Naive thymus-derived CD4-positive, alpha-beta T cell (primary cell): ENCODE data around the gene CYP1A2. TPM values are rescaled to one million over a fixed set of nuclear protein-coding genes. Genes with fewer than 3 reads are reported as not detected.
A peak's percentile ranks its signal among the peaks of the same experiment; 100 is the strongest.

Experiments
- ATAC-seq: fragments of 150-1000 bp; cut with Tn5 transposase; 2 replicates; pipeline ENCODE4 v1.10.0; 2021; ENCODE audit warnings: mild to moderate bottlenecking, moderate library complexity
- CTCF ChIA-PET: fragments of 350-600 bp; sonication (Branson Sonifier 250); formaldehyde crosslinking; loops from one replicate; lab custom pipeline; 2021; ENCODE audit warnings: antibody characterized with exemption; lab: Charles Lee
- POLR2A ChIA-PET: fragments of 350-600 bp; sonication (Branson Sonifier 250); formaldehyde crosslinking; loops from one replicate; lab custom pipeline; 2021; ENCODE audit warnings: antibody characterized with exemption, inconsistent platforms; lab: Charles Lee
- DNase-seq, 9 donors: peaks; one replicate each; pipeline versions ENCODE4 v3.0.0 to v3.0.0-alpha.2; 2020 to 2022; ENCODE audit warnings: mixed read lengths in 1 of 9
- H3K27ac ChIP-seq: one replicate; pipeline ENCODE4 v1.7.0; 2013; ENCODE audit warnings: mild to moderate bottlenecking, low read depth, low read length, moderate library complexity
- H3K27me3 ChIP-seq, 2 donors: one replicate each; pipeline ENCODE4 v1.7.0; 2013; ENCODE audit warnings: low read length in 2 of 2, mild to moderate bottlenecking in 2 of 2, moderate library complexity in 2 of 2; ENCODE audit not compliant: control insufficient read depth in 2 of 2, insufficient read depth in 2 of 2
- H3K36me3 ChIP-seq, 3 experiments: 1 replicate in 2 of 3; 2 replicates in 1 of 3; pipeline ENCODE4 v1.7.0; 2013; ENCODE audit warnings: low read length in 3 of 3, mild to moderate bottlenecking in 3 of 3, moderate library complexity in 1 of 3; ENCODE audit not compliant: insufficient read depth in 3 of 3, control insufficient read depth in 2 of 3
- H3K4me1 ChIP-seq, 2 donors: one replicate each; pipeline ENCODE4 v1.7.0; 2013; ENCODE audit warnings: low read length in 2 of 2, mild to moderate bottlenecking in 2 of 2, moderate library complexity in 1 of 2; ENCODE audit not compliant: control insufficient read depth in 2 of 2, insufficient read depth in 2 of 2
- H3K4me3 ChIP-seq: 2 replicates; pipeline ENCODE4 v1.7.0; 2013; ENCODE audit warnings: mild to moderate bottlenecking, low read length
- H3K9me3 ChIP-seq, 3 experiments: 1 replicate in 2 of 3; 2 replicates in 1 of 3; pipeline ENCODE4 v1.7.0; 2013; ENCODE audit warnings: low read length in 3 of 3; ENCODE audit not compliant: control insufficient read depth in 2 of 3
- H3K27ac Mint-ChIP-seq, 9 donors: one replicate each; pipeline ENCODE4 v1.8.0; 2020 to 2022; ENCODE audit warnings: mixed read lengths in 9 of 9, mild to moderate bottlenecking in 8 of 9, moderate library complexity in 5 of 9, inconsistent platforms in 2 of 9
- H3K27me3 Mint-ChIP-seq, 5 donors: one replicate each; pipeline ENCODE4 v1.8.0; 2021 to 2022; ENCODE audit warnings: mixed read lengths in 5 of 5, mild to moderate bottlenecking in 1 of 5
- H3K36me3 Mint-ChIP-seq, 5 donors: one replicate each; pipeline ENCODE4 v1.8.0; 2020 to 2022; ENCODE audit warnings: mixed read lengths in 5 of 5, mild to moderate bottlenecking in 3 of 5, inconsistent platforms in 1 of 5
- H3K4me1 Mint-ChIP-seq, 7 donors: one replicate each; pipeline ENCODE4 v1.8.0; 2020 to 2022; ENCODE audit warnings: mixed read lengths in 7 of 7, mild to moderate bottlenecking in 3 of 7, inconsistent platforms in 1 of 7
- H3K4me3 Mint-ChIP-seq, 10 donors: one replicate each; pipeline ENCODE4 v1.8.0; 2020 to 2022; ENCODE audit warnings: mild to moderate bottlenecking in 10 of 10, mixed read lengths in 10 of 10, moderate library complexity in 6 of 10, inconsistent platforms in 2 of 10
- H3K9me3 Mint-ChIP-seq, 11 donors: one replicate each; pipeline ENCODE4 v1.8.0; 2020 to 2022; ENCODE audit warnings: mixed read lengths in 11 of 11, mild to moderate bottlenecking in 4 of 11, inconsistent platforms in 1 of 11, moderate library complexity in 1 of 11
- intact Hi-C, 2 donors: fragments of 100-400 bp; cut with micrococcal nuclease; formaldehyde crosslinking; loops; one replicate each; pipeline ENCODE4 v1.15.1; 2023
- polyA plus RNA-seq, 2 donors: library from polyadenylated mRNA; unstranded; fragments of 300-500 nt; fragmentation: Illumina TruSeq; gene quantifications; one replicate each; pipeline ENCODE4 v1.2.3, GENCODE V29; 2021
- total RNA-seq, 6 experiments: library from RNA in 5 of 6; stranded (reverse) in 5 of 6; gene quantifications; 1 replicate in 5 of 6; 2 replicates in 1 of 6; pipeline ENCODE4 v1.2.3 and lab custom pipeline; 2021 to 2026

Gene CYP1A2
- total and polyA plus RNA-seq, 7 experiments from 2014 or later = not detected

GRCh38 chr15:74791007-74791406 lies 42.4 kb downstream of the CYP1A2 start:
- peaks cover 86 to 97% of the 10 kb centered on the region in 2 donors for H3K4me1 ChIP-seq
- H3K27me3 ChIP-seq = no peaks in the 10 kb centered on the region
- intact Hi-C loops = no loop called here
- peaks cover 56 to 95% (median 86%) of the 10 kb centered on the region in 7 donors for H3K4me1 Mint-ChIP-seq
- no peak for ATAC-seq
- no peaks in the 10 kb centered on the region for H3K9me3 ChIP-seq
- ChIA-PET POLR2A (interaction anchor here (0.6 to 28.9 kb wide), 3 partner anchors 6 to 93 kb away, joined by 5 to 1077 read pairs (median 1077); partner anchors contain the start of gene CSK), CTCF (interaction anchor here (0.6 to 26.1 kb wide), 3 partner anchors 9 to 156 kb away, joined by 3 to 1110 read pairs (median 3); partner anchors contain the start of gene CSK)
- H3K27me3 Mint-ChIP-seq = no peaks in the 10 kb centered on the region
- DNase-seq = no peak
- no peaks in the 10 kb centered on the region for H3K36me3 ChIP-seq
- peaks cover 0 to 47% (median 6%) of the 10 kb centered on the region in 5 donors for H3K36me3 Mint-ChIP-seq
- no peak overlapping the region for H3K4me3 ChIP-seq
- H3K4me3 Mint-ChIP-seq = peak overlapping the region; percentile 69 to 97 (median 88)
- H3K27ac ChIP-seq = peak overlapping the region; percentile 92
- H3K27ac Mint-ChIP-seq = peak overlapping the region; percentile 83 to 98 (median 95)
- H3K9me3 Mint-ChIP-seq = no peaks in the 10 kb centered on the region

DNA sequence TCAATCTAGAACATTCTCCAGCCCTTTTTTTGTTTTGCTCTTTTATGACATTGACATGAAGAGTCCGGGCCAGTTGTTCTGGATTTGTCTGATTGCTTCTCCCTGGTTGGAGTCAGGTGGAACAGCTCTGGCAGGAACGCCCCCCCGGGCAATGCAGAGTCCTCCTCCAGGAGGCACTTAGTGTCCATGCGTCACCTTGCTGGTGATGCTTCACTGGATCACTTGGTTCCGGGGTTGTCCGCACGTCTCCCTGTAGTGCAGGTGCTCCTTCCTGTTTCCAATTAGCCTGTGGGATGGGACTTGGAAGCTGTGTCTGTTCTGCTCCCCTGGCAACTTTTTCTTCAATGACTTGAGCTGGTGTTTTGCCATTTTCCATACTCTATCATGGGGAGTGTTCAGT lies 43.0 kb downstream of the CYP1A2 start:
- DNase-seq (no peak), ATAC-seq (no peak)
- H3K4me1 Mint-ChIP-seq = peaks cover 61 to 95% (median 89%) of the 10 kb centered on the region in 7 donors
- Histone ChIP-seq H3K27me3 (no peaks in the 10 kb centered on the region), H3K4me1 (peaks cover 85 to 97% of the 10 kb centered on the region in 2 donors), H3K9me3 (no peaks in the 10 kb centered on the region), H3K27ac (peak overlapping the region; percentile 92), H3K36me3 (no peaks in the 10 kb centered on the region), H3K4me3 (peak overlapping the region; percentile 25)
- intact Hi-C loops = no loop called here
- no peaks in the 10 kb centered on the region for H3K27me3 Mint-ChIP-seq
- ChIA-PET CTCF (interaction anchor here (3.4 to 26.1 kb wide), 2 partner anchors 15 to 157 kb away, joined by 27 to 1110 read pairs; partner anchors contain the start of gene CSK), POLR2A (interaction anchor here (24.4 to 28.9 kb wide), 2 partner anchors 5 to 12 kb away, joined by 1077 read pairs; partner anchors contain the start of gene CSK)
- no peaks in the 10 kb centered on the region for H3K9me3 Mint-ChIP-seq
- H3K27ac Mint-ChIP-seq = peak overlapping the region; percentile 83 to 98 (median 95)
- H3K4me3 Mint-ChIP-seq = peak overlapping the region; percentile 69 to 97 (median 88)
- H3K36me3 Mint-ChIP-seq = peaks cover 0 to 46% (median 8%) of the 10 kb centered on the region in 5 donors

DNA sequence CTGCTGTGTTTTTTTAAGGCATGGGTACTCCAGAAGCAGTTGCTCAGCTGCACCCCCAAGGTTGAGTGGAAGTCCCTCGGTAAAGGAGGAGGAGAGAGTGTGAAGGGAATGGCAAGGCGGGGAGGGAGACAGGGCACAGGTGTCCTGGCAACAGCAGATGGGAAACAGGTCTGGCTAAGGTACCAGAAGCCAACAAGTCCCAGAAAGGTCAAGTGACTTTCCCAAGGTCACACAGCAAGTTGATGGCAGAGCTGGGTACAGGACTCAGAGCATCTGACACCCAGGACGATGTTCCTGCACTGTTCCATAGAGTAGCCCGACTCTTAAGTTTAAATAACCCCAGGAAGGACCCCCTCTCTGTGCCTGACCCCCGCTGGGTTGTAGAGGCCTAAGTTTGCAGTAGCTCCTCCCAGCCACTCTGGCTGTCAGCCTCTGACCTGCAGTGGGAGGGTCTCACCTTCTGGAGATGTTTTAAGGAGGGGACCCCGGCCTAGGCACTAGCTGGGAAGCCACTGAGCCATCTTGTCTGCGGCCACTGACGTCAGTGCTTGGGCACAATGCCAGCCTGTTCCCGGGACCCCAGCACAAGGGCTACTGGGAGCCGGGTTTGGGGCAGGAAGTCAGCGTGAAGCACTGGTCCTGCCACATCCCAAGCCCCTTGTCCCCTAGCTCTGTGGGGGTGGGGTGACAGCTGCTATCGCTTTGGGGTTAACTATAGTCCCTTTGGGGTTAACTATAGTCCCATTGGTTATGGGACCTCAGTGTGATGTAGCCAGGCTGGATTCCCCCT lies 43.8 kb downstream of the CYP1A2 start:
- H3K27me3 ChIP-seq = no peaks in the 10 kb centered on the region
- peak overlapping the region; percentile 92 for H3K27ac ChIP-seq
- ATAC-seq (no peak), DNase-seq (no peak)
- peak overlapping the region; percentile 83 to 98 (median 95) for H3K27ac Mint-ChIP-seq
- peak overlapping the region; percentile 25 for H3K4me3 ChIP-seq
- H3K4me1 ChIP-seq = peaks cover 85 to 97% of the 10 kb centered on the region in 2 donors
- H3K4me3 Mint-ChIP-seq = peak overlapping the region; percentile 69 to 97 (median 88)
- H3K27me3 Mint-ChIP-seq = no peaks in the 10 kb centered on the region
- no peaks in the 10 kb centered on the region for H3K9me3 Mint-ChIP-seq
- H3K4me1 Mint-ChIP-seq = peaks cover 60 to 93% (median 85%) of the 10 kb centered on the region in 7 donors
- intact Hi-C loops = loop anchor here in 1 of 2 donors (1.0 kb wide), 2 partner anchors 11 to 21 kb away; no protein-coding TSS in a partner anchor
- ChIA-PET CTCF (interaction anchor here (0.9 to 26.1 kb wide), 6 partner anchors 16 to 158 kb away, joined by 3 to 1110 read pairs (median 5); partner anchors contain the start of gene CSK), POLR2A (interaction anchor here (0.6 to 28.9 kb wide), 5 partner anchors 12 to 575 kb away, joined by 3 to 1077 read pairs (median 3); partner anchors contain the start of genes CLK3, CSK and FAM219B)
- H3K9me3 ChIP-seq = no peaks in the 10 kb centered on the region
- H3K36me3 Mint-ChIP-seq = peaks cover 0 to 40% (median 8%) of the 10 kb centered on the region in 5 donors
- H3K36me3 ChIP-seq = no peaks in the 10 kb centered on the region

DNA sequence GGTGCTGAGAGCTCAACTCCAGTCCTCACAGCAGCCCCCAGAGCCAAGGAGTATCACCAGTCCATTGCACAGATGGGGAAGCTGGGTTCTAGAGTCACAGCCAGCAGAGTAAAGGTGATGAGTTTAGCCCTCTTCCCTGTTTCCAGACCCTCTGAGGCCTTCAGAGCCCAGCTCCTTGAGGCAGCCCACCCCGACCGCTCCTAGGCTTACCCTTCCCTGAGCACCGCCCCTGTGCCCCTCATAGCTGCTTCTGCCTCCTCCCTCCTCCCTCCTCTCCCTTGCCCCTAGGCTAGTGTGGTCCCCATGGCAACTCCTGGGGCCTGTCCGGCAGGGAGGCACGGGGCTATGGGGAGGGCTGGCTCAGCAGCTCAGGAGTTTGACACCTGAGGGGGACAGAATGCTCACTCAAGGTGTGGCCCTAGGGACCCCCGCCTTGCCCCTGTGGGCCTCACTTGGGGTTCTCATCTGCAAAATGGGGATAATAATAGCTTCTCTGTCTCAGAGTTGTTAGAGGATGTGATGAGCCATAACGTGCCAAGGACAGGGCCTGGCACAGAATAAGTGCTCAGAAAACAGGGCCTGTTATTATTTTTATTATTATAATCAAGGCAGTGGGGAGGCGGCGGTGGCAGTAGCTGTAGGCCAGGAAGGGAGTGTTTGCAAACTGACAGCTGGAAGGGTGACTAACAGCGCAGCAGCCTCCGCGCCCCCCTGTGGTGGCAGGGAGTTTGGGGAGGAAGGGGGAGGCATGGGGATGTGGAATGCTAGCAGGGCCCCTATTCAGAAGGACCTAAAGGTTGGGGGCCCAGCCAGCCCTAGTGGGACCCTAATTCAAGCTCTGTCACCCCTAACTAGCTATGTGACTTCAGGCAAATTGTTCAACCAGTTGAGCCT lies 44.7 kb downstream of the CYP1A2 start:
- POLR2A ChIA-PET = interaction anchor here (0.7 to 28.9 kb wide), 9 partner anchors 11 to 574 kb away, joined by 3 to 1077 read pairs (median 4); partner anchors contain the start of genes CLK3, CSK and FAM219B
- peak overlapping the region; percentile 49 to 98 (median 95) for H3K27ac Mint-ChIP-seq
- peak overlapping the region; percentile 92 for H3K27ac ChIP-seq
- H3K36me3 Mint-ChIP-seq = peaks cover 0 to 38% (median 8%) of the 10 kb centered on the region in 5 donors
- peak overlapping the region; percentile 25 for H3K4me3 ChIP-seq
- no peaks in the 10 kb centered on the region for H3K27me3 Mint-ChIP-seq
- H3K4me3 Mint-ChIP-seq = peak overlapping the region; percentile 51 to 97 (median 74)
- peaks cover 0 to 5% (median 4%) of the 10 kb centered on the region in 3 experiments for H3K36me3 ChIP-seq
- H3K4me1 Mint-ChIP-seq = peaks cover 56 to 93% (median 82%) of the 10 kb centered on the region in 7 donors
- CTCF ChIA-PET = interaction anchor here (0.5 to 26.1 kb wide), 14 partner anchors 13 to 163 kb away, joined by 3 to 1110 read pairs (median 4); partner anchors contain the start of gene CSK
- ATAC-seq = peak; percentile 63
- H3K4me1 ChIP-seq = peaks cover 89 to 98% of the 10 kb centered on the region in 2 donors
- H3K27me3 ChIP-seq = no peaks in the 10 kb centered on the region
- H3K9me3 Mint-ChIP-seq = no peaks in the 10 kb centered on the region
- intact Hi-C loops = loop anchor here in 1 of 2 donors (1.0 kb wide), 2 partner anchors 12 to 22 kb away; no protein-coding TSS in a partner anchor
- no peaks in the 10 kb centered on the region for H3K9me3 ChIP-seq
- DNase-seq = peak; percentile 62 to 78 (median 74)

- no peaks in the 10 kb centered on the region for H3K9me3 Mint-ChIP-seq
- peak overlapping the region; percentile 92 for H3K27ac ChIP-seq
- peaks cover 3 to 15% (median 8%) of the 10 kb centered on the region in 3 experiments for H3K36me3 ChIP-seq
- peak overlapping the region; percentile 78 to 95 (median 93) for H3K27ac Mint-ChIP-seq
- CTCF ChIA-PET = interaction anchor here (0.7 to 26.1 kb wide), 8 partner anchors 14 to 165 kb away, joined by 3 to 1110 read pairs (median 4); partner anchors contain the start of gene CSK
- no peak for ATAC-seq
- intact Hi-C loops = no loop called here
- no peaks in the 10 kb centered on the region for H3K27me3 Mint-ChIP-seq
- peaks cover 47 to 94% (median 82%) of the 10 kb centered on the region in 7 donors for H3K4me1 Mint-ChIP-seq
- H3K36me3 Mint-ChIP-seq = peaks cover 0 to 34% (median 8%) of the 10 kb centered on the region in 5 donors
- peak overlapping the region; percentile 52 to 89 (median 70) for H3K4me3 Mint-ChIP-seq
- POLR2A ChIA-PET = interaction anchor here (0.7 to 28.9 kb wide), 7 partner anchors 13 to 112 kb away, joined by 3 to 1077 read pairs (median 4); partner anchors contain the start of genes CSK and FAM219B
- peaks cover 96 to 98% of the 10 kb centered on the region in 2 donors for H3K4me1 ChIP-seq
- DNase-seq = no peak
- no peak overlapping the region for H3K4me3 ChIP-seq
- H3K9me3 ChIP-seq = no peaks in the 10 kb centered on the region
- no peaks in the 10 kb centered on the region for H3K27me3 ChIP-seq
These were observed 45.8 kb downstream of the CYP1A2 start for GRCh38 chr15:74794248-74794969.
